Activated CD4-positive, CD25-positive, alpha-beta regulatory T cell (primary cell): ENCODE data around the gene SELENOK.

Source experiments
- DNase-seq, 4 experiments: peaks; one replicate each; lab custom pipeline; 2025; lab: John Stamatoyannopoulos, UW

Gene SELENOK

GRCh38 chr3:53883008-53883407 lies 8.7 kb downstream of the SELENOK start:
- DNase-seq: no peak

GRCh38 chr3:53881691-53882593 lies 9.7 kb downstream of the SELENOK start, which contains the start of gene ACTR8:
TSS of gene ACTR8 (minus strand) at chr3:53882152. CDS start at chr3:53882101, 51 bp downstream.
- peak; percentile 63 to 72 (median 68) for DNase-seq

DNA sequence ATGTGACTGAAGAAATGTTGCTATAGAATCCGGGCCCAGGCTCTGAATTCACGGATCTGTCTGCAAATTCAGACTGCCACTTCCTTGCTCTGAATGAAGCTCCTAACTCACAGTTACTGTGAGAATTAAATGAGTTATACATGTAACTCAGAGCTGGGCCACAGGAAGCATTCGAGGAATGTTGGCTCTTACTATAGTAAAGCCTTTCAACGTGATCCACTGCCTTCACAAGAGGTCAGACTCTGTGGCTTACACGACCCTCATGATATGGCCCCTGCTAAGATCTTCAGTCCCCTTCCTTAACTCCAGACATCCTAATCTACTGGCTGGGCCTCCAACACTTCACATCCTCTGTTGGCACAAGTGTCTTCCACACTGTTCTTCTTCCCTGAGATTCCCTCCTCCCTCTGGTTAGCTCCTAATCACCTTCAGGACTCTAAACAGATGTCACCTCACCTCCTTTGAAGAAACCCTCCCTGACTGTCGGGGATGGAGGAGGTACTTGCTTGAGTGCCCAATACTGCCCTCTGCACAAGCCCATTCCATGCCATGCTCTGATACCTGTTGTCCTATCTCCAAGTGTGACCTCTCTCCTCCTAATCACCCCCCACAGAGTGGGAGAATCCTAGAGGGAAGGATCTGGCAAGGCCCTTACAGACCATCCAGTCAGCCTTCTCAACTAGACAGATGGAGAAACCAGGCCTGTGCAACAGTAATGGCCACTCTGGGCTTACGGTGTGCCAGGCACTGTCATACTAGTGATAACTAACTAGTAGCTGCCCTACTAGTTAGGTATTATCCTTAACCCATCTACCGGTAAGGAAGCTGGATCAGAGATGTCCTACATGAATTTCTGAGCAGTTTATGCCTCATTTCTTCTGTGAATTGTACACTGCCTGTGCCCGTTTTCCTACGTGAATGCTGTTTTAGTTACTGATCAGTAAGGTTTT lies 11.0 kb downstream of the SELENOK start:
- no peak for DNase-seq

DNA sequence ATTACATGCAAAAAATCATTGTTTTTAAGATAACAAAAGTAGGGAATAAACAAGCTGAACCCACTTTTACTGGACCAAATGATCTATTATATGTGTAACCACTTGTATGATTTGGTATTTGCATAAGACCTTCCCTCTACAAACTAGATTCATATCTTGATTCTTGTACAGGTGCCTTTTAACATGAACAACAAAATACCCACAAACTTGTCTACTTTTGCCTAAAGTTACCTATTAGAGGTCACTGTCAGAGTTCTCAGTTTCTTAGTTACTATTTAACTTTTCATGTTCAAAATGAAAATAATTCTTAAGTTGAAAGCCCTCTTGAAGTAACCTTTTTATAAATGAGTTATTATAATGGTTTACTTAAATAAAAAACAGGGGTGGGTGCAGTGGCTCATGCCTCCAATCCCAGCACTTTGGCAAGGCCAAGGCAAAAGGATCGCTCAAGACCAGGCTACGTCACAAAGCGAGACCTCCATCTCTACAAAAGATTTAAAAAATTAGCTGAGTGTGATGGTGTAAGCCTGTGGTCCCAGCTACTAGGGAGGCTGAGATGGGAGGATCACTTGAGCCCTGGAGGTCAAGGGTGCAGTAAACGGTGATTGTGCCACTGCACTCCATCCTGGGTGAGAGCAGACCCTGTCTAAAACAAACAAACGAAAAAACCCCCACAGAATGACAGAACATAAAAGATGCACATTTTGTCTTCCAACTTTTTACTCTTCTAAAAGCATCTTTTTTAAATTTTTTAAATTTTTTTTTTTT lies 25.7 kb downstream of the SELENOK start:
- no peak for DNase-seq

- no peak for DNase-seq
These were observed 28.5 kb downstream of the SELENOK start for GRCh38 chr3:53863145-53863544.

DNA sequence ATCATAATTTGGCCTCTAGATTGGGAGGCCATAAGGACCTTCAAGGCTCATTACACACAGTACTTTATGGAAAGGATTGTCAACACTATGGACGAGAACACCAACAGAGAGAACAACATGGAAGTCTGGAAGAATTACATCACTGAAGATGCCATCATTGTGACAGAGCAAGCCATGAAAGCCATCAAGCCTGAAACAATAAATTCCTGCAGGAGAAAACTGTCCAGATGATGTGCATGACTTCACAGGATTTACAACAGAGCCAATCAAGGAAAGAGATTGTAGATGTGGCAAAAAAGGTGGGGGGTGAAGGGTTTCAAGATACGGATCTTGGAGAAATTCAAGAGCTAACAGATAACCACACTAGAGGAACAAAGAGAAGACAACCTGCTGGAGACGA lies 29.4 kb downstream of the SELENOK start:
- no peak for DNase-seq

- DNase-seq: no peak
These were observed 31.5 kb downstream of the SELENOK start for GRCh38 chr3:53860196-53860595.

- DNase-seq: no peak
These were observed 32.5 kb downstream of the SELENOK start for GRCh38 chr3:53859178-53859577.

GRCh38 chr3:53858096-53858741 lies 33.4 kb downstream of the SELENOK start:
- DNase-seq: no peak

DNA sequence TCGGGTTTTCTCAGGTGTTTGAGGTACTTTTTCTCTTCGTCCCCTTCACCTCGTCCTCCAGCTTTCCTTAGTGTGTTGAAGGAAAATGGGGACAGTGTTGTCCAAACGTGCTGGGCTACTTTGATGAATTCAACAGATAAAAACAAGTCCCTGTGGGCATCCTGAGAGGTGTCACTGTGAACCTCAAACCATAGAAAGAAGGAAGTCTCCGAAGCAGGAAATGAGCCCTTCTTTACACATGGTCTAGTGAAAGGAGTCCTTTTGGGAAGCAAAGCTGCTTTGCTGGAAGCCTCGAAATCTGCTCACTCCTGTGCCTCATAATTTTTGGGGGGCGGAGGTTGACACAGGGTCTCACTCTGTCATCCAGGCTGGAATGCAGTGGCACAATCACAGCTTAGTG lies 34.7 kb downstream of the SELENOK start:
- DNase-seq: no peak

GRCh38 chr3:53850895-53851294 lies 40.8 kb downstream of the SELENOK start:
- no peak for DNase-seq

DNA sequence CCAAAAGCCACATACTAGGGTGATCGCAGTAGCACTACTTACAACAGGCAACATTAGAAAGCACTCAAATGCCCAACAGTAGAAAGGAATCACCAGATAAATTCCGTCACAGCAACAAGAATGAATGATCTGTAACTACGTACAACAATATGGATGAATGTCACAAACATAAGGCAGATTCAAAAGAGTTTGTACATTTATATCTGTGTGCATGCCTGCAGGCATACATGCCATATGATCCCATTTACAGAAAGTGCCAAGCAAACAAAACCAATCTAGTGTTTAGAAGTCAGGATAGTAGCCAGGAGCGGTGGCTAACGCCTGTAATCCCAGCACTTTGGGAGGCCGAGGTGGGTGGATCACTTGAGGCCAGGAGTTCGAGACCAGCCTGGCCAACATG lies 41.7 kb downstream of the SELENOK start:
- no peak for DNase-seq

DNA sequence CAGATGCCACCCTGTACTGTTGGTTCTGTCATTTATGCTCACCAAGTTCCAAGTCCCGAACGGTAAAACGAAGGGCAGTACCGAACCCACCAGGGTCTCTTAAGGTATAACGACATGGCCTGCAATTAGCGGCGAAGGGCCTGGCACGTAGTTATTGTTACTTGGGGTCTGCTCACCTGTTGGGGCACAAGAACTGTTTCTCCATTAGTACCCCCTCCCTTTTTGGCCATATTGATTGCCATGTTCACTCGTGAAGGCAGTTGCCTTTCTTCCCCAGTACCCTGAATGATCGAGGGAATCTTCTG lies 44.9 kb downstream of the SELENOK start:
- DNase-seq: no peak

DNA sequence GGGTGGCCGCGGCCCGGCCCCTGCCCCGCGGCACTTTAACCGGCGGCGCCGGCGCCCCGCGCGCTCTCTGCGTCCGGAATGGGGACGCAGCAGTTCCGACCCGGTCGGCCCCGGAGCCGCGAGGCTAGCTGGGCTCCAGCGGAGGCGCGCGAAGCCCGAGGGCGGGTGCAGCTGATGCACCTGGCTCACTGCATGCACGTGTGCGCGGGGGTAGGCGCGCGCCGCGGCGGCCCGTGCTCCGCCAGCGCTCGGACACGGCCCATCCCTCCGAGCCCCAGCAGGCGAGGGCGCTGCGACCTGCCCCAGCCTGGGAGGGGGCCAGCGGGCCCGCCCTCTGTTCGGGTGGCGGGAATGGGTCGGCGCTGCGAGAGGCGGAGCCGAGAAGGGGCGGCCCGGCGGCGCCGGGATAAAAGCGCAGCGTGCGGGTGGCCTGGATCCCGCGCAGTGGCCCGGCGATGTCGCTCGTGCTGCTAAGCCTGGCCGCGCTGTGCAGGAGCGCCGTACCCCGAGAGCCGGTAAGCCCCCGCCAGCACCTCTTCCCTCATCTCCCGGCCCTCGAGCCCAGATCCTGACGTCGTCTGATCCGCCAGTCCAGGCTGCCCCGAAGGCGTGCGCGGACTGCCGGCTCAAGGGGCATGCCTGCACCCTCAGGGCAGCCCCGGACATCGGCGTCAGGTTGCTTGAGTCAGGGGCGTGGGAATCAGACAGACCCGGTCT lies 45.4 kb downstream of the SELENOK start, which contains the start of the genes CHDH and IL17RB:
TSS of gene CHDH (minus strand) at position 286 of the 717 bp plus-strand sequence. CDS start 22,411 bp downstream, outside the sequence.
TSS of gene IL17RB (plus strand) at position 435 of the 717 bp plus-strand sequence. CDS start at position 456, 21 bp downstream.
- no peak for DNase-seq

- no peak for DNase-seq
These were observed 45.9 kb downstream of the SELENOK start for GRCh38 chr3:53845881-53846133.

GRCh38 chr3:53845103-53845880 lies 46.4 kb downstream of the SELENOK start:
- no peak for DNase-seq

DNA sequence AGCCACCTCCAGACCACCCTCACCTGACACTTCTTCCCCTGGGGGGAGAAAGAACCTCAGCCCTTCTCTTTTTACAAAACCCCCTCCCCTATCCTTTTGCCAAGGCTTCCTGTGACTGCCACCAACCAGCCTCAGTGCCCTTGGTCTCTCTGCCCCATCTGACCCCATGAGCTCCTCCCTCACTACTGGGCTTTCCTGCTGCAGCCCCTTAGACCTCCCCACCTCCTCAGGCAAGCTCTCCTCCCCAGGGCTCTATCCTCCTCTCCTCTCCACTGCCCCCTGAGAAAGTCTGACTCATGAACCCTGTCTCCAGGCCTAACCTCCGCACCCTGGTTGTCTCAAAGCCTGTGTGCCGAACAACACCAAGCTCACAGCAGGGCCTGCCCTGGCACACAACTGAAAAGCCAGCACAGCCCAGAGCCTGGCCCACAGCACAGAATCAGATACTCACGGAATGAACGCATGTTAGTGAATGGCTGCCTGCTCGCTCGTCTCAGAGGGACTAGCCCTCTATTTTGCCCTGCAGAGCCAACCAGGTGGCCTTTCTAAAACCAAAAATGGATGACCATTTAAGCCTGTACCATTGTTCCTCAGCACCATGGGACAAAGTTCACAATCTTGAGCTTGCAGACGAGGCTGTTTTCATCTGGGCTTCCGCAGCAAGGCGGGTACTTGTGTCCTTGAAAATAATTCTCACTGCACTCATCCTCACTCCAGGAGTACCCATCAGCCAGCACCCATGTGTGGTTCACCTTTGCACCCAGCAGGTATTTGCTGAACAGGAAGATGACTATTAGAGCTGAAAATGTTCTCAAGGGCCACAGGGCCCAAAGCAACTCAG lies 47.2 kb downstream of the SELENOK start:
- no peak for DNase-seq

GRCh38 chr3:53843195-53844177 lies 48.2 kb downstream of the SELENOK start:
- no peak for DNase-seq
